B cell (primary cell): ENCODE data around the gene SIRPA.

Source experiments
- EZH2 ChIP-seq: IDR thresholded peaks from 2 replicates; pipeline ENCODE4 v1.6.1; 2012; ENCODE audit warnings: borderline replicate concordance, low read depth, mild to moderate bottlenecking, moderate library complexity, low read length; ENCODE audit not compliant: insufficient read depth, poor library complexity, severe bottlenecking
- TF ChIP-seq, protein P1 (sequence below): fragments of 200-600 bp; IDR thresholded peaks from one replicate; pipeline ENCODE4 v1.8.0; 2022; ENCODE audit warnings: antibody characterized with exemption, mild to moderate bottlenecking

DNA sequence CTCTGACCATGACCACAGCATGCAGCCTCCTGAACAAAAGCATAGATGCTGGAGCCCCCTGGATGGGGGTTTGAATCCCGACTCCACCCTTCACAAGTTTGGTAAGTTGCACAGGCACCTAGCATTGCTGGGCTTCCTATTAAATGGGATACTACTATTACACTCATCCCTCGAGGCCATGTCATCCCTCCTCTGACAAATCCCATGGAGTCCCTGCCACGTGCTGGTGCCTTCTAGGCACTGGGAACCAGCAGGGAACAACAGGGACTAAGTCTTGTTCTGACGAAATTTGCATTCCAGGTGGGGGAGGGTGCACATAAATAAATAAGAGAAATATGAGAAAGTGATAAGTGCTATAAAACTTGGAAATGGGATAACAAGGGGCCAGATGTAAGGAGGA lies 15.3 kb upstream of the SIRPA start:
- TF ChIP-seq, protein P1, sequence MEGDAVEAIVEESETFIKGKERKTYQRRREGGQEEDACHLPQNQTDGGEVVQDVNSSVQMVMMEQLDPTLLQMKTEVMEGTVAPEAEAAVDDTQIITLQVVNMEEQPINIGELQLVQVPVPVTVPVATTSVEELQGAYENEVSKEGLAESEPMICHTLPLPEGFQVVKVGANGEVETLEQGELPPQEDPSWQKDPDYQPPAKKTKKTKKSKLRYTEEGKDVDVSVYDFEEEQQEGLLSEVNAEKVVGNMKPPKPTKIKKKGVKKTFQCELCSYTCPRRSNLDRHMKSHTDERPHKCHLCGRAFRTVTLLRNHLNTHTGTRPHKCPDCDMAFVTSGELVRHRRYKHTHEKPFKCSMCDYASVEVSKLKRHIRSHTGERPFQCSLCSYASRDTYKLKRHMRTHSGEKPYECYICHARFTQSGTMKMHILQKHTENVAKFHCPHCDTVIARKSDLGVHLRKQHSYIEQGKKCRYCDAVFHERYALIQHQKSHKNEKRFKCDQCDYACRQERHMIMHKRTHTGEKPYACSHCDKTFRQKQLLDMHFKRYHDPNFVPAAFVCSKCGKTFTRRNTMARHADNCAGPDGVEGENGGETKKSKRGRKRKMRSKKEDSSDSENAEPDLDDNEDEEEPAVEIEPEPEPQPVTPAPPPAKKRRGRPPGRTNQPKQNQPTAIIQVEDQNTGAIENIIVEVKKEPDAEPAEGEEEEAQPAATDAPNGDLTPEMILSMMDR, result no peak
- TF ChIP-seq EZH2, result no peak
